RPMI7951 (cell line): ENCODE results near the gene G6PC2. TPM values are rescaled to one million over a fixed set of nuclear protein-coding genes. Genes with fewer than 3 reads are reported as not detected.

Source experiments
- DNase-seq: peaks from one replicate; pipeline ENCODE4 v3.0.0-alpha.2; 2012; ENCODE audit warnings: low read depth
- total RNA-seq: library from RNA; depleted of rRNA; stranded (reverse); fragments of >200 nt; shearing (Covaris generic); gene quantifications from 2 replicates; pipeline ENCODE4 v1.2.3, GENCODE V29; 2014; rRNA removed

G6PC2 gene
- total RNA-seq, 1 experiment from 2014 or later = not detected

DNA sequence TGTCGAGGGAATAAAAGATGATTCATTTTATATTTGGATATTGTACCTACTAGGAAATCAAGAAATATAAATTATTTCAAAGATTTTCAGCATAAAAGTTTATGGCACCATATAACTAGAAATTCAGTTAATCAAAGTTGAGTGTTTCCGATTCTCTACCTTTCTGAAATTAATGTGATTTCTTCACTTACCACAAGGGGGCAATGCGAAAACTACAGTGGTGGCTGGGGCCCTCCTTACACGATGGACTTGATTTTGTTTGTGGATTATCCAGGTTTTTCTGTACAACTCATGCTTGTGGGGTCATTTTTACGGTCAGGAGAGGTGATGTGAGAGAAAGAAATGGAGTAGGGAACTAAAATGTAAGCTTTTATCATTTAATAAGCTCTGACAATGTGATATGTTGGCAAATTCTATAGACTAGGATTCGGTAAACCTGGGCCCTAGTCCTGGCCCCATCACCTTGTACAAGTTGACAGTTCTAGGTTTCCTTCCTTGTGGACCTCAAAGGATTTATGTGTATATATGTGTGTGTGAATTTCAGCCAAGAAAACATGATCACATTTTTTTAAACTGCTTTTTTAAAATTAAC lies 47.6 kb downstream of the G6PC2 start:
- peak; percentile 9 for DNase-seq

DNA sequence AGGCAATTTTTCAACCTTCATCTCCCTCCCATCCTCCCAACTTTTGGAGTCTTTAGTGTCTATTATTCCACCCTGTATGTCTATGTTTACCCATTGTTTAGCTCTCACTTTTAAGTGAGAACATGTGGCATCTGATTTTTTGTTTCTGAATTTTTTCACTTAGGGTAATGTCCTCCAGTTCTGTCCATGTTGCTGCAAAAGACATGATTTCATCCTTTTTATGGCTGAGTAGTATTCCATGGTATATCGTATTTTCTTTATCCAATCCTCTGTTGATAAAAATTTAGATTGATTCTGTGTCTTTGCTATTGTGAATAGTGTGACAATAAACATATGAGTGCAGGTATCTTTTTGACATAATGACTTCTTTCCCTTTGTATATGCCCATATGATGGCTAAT lies 48.2 kb downstream of the G6PC2 start:
- DNase-seq = no peak

DNA sequence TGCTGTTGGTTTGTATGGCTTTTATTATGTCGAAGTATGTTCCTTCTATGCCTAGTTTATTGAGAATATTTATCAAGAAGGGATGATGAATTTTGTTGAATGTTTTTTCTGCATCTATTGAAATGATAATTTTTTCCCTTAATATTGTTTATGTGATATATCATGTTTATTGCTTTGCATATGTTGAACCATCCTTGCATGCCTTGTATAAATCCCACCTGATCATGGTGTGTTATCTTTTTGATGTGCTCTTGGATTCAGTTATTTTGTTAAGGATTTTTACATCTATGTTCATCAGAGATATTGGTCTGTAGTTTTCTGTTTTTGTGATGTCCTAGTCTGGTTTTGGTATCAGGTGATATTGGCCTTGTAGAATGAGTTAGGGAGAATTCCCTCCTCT lies 50.8 kb downstream of the G6PC2 start:
- DNase-seq = no peak

DNA sequence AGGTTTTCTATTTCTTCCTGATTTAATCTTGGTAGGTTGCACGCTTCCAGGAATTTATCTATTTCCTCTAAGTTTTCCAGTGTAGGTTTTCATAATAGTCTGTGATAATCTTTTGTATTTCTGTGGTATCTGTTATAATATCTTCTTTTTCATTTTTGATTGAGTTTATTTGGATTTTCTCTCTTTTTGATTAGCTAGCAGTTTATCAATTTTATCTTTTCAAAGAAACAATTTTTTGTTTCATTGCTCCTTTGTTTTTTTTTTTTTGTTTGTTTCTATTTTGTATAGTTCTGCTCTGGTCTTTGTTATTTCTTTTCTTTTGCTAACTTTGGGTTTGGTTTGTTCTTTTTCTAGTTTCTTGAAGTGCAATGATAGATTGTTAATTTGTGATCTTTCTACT lies 51.3 kb downstream of the G6PC2 start:
- no peak for DNase-seq

DNA sequence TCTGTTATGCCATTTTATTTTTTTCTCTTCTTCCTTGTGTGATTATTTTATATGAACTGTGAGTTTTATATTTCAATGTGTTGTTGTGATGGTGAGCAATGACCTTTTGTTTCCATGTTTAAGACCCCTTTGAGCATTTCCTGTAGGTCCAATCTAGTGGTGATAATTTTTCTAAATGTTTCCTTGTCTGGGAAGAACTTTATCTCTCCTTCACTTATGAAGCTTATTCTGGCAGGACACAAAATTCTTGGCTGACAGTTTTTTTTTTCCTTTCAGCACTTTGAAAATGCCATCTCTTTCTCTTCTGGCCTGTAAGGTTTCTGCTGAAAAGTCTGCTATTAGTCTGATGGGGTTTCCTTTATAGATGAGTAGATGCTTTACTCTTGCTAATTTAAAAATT lies 53.2 kb downstream of the G6PC2 start:
- no peak for DNase-seq

DNA sequence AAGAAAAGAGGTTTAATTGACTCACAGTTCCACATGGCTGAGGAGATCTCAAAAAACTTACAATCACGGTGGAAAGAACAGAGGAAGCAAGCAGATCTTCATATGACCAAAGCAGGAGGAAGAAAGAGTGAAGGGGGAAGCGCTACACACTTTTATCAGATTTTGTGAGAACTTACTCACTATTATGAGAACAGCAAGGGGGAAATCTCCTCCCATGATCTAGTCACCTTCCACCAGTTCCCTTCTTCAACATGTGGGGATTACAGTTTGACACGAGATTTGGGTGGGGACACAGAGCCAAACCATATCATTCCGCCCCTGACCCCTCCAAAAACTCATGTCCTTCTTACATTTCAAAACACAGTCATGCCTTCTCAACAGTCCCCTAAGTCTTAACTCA lies 54.2 kb downstream of the G6PC2 start:
- DNase-seq = no peak

DNA sequence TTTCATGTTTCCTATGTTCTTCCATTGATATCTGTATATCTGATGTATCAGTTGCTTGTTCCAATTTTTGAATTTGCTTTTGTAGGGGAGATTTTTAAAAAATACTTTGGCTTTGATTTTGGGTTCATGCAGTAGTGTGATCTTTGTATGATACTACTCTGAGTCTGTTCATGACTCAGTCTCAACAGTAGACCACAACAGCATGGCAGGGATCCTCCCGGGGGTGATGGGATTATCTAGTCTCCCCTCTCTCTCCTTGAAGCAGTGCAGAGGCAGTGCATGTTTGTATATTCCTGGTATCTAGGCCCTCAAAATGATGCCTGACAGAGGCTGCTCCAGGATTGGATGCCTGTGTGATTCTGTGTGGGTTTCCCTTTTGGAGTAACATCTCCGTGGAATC lies 55.3 kb downstream of the G6PC2 start:
- no peak for DNase-seq

Other genes starting within 250 kb of the G6PC2 start
- gene NOSTRIN, start 98.7 kb upstream of the G6PC2 start, total RNA-seq = 0.20 TPM in 1 of 2 replicates, not detected in the other
- 49.0 and 53.0 TPM in 2 replicates for gene SPC25, start 10.9 kb upstream of the G6PC2 start, total RNA-seq
- gene ABCB11, start 130.0 kb downstream of the G6PC2 start, total RNA-seq = not detected in 2 replicates
- gene DHRS9, start 168.3 kb downstream of the G6PC2 start, total RNA-seq = not detected in 2 replicates